ENCODE measurements around the gene TRIM54.
"Not testable (repeated sequence)": the region's sequence is repeated elsewhere in the genome, so short reads cannot be mapped to it uniquely, and the experiment has no call there.

The TRIM54 gene

DNA sequence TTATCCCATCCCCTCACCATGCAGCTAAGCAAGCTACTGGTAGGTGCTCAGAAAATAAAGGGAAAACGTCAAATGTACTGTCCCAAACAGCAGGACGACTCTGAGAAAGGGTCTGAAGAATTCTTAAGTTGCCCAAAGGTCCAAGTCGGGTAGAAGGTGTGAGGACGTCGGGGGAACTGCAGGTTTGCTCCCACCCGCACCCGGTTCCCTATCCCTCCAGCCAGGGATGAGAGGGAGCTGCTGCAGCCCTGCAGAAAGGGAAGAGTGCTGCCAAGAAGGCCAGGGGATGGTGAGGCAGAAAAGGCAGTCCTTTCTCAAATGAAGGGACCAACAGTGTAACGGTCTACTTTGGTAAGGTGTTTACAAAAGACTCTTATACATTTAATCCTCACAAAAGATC, 32.9 kb downstream of the TRIM54 start:
- DNase-seq, result no peak

DNA sequence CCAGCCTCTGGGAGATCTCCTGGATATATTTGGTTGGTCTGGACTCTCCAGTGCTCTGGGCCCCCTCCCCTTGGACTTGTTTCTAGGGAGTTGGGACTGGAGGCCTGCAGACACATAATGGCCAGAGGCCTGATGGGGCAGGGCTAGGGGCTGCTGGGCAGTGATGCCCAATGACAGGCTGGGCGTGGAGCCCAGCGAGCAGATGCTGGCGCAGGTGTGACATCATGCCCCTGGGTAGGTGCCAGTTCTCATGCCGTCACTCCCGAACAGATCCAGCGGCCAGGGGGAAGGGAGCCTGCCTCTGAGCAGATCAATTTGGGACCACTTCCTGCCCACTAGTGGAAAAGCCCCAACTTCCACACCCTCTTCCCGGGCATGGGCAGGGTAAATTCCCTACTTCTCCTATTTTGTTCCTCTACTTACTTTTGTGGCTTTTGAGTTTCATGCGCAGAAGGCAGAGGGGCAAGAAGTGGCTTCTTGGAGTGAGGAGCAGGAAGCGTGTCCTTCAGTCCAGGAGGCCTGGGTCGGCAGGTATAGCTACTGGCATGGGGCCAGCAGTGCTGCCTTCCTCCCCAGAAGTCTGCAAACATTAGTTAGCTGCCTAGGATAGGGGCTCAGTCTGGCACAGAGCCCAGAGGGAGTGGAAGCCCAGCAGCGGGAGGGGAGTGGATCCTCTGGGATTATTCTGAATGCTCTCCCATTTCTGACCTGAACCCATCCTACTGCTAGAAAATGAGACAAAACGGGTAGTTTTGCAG, 34.6 kb downstream of the TRIM54 start:
- DNase-seq, result no peak

DNA sequence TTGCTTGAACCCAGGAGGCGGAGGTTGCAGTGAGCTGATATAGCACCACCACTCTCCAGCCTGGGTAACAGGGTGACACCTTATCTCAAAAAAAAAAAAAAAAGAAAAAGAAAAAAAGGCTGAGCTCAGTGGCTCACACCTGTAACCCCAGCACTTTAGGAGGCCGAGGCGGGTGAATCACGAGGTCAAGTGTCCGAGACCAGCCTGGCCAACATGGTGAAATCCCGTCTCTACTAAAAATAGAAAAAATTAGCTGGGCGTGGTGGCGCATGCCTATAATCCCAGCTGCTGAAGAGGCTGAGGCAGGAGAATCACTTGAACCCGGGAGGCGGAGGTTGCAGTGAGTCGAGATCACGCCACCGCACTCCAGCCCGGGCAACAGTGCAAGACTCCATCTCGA, 37.6 kb downstream of the TRIM54 start:
- DNase-seq, result not testable (repeated sequence)

DNA sequence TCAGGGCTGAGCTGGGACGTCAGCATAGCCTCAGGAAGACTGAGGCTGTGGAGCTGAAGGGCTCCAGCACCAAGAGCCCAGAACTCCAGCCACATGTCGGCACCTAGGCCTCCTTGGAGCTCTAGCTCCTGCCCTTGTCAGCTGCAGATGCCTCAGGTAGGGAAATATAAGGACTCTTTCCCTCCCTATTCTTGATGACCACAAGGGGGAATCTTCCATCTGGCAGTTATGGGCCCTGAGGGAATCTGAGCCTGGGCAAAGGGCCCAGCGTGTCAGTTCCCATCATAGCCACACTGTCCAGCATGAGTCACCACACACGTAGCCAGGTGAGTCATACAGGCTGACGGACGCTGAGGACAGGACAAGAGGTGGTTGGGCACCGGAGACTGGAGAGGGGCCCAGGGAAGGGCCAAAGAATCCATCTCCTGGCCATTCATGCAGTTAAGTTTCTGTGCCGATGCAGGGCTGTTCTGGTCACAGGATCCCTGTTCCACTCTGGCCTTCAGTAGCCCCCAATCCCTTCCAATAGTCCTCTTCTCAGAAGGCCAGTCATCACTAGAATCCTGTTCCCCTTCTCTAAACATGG, 38.8 kb downstream of the TRIM54 start:
- DNase-seq, result no peak

DNA sequence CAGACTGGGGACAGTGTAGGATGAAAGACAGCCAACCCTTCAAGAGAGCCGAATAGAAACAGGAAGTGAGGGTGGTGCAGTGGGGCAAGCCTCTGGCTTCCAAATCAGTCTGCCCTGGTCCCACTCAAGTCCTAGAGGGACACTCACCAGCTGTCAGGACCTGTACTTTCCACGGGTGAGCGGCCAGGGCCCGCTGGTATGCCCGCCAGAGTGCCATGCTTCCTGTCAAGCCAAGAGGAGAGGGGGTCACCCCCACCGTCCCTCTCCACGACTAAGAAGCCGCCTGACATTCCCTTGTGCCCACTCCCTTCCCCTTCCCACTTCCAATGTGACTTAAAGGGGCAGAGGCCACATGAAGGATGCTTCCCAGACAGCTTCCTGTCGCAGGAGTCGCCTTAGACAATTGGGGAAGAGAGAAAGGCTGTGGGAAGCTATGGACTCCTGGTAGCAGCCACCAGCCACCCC, 40.1 kb downstream of the TRIM54 start:
- no peak for DNase-seq

DNA sequence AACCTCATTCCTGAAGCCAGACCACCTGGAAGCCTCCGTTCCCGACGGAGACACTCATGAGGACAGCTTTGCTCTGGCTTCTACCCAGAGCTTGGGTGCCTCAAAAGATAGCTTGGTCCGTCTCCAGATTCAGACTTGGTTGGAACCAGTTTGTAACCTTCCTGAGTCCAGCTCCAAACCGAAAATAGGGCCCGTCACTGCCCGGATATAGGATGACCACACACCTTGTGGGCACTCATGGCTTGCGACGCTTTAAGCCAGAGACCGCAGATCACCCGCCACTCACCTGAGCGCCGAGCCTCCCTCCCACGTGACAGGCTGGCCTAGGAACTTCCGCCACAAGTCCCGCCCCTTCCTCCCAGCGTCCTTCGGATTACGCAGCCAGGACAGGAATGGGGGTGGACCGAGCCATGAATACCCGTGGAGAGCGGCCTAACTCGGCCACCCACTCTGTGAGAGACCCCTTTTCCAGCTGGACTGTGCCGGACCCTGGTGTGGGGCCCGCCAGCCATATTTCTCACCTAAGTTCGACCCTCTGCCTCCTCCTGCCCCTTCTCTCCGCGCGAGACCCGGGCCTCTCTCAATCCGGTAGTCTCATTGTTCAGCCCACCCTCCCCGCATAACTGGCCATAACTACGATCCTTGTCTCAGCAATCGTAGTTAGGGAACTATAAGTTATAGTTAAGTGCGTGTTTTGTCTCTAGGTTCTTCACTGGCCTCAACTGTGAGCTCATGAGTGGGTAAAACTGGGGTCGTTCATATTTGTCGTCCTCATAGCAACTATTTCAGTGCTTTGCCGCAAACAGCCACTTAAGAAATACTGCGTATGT, 40.8 kb downstream of the TRIM54 start, which contains the start of gene MPV17:
Gene MPV17 (minus strand): TSS at position 332 of the 830 bp plus-strand sequence. CDS start 580 bp downstream, outside the sequence.
- DNase-seq, result peak; percentile 45

DNA sequence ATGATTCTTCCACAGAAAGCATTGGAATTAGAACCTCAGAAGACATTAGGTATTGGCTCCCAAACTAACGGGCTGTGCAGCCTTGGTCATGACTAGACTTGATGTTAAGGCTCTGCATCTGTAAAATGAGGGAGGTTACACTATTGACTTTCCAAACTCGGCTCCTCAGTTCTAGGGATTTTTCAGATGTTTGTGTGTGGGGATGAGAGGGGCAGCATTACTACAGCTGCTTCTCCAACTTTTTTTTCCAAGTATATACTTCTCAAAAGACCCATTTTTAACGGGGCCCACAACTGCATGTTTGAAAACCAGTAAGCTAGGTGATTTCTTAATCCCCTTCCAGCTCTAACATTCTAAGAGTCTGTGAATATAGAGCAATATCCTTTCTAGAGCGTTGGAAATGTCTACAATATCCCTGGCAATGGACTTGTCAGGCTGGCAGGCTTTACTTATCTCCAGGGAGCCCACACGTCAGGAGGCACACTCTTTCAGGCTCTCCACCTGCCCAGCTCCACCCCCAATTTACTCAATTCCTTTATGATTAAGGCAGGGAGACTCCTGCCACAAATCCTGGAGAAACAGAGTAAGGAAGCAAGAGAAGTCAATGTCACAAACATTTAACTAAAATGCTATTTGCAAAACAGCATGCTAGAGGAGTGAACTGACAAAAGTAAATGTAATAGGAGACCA, 41.5 kb downstream of the TRIM54 start:
- no peak for DNase-seq

DNA sequence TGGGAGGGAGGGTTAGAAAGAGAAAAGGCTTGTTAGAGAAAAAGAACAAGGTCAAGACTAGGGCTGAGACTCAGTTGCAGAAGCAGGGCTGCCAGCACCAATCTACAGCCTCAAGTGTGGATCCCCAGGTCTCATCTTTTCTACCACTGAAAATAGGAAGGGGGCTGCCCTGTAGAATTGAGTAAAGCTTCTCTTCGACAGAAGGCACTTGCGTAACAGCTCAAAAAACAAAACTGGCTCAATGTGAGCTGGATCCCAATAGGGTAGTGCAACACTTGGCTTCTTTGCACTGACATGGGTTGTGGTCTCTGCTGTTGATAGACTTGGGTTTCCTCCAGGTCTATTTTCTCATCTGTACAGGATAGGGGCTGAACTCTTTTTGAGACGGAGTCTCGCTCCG, 42.5 kb downstream of the TRIM54 start:
- no peak for DNase-seq

DNA sequence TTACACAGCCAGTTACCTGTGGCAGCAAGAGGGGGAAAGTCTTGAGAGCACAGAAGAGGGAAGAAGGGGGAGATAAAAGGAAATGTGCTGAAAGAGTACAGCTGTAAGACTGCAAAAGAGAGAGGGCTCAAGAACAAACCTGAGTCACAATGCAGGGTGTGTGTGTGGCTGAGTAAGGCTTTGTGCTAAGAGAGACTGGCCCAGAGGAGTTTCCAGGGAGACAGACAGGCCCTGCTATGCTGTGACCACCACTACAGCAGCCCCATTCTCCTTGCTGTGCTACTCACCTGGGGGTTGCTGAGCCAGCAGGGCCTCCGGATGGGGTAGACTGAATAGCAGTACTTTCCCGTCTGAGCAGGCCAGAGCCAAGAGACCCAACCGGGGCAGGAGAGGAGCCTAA, 53.1 kb downstream of the TRIM54 start:
- DNase-seq, result no peak

DNA sequence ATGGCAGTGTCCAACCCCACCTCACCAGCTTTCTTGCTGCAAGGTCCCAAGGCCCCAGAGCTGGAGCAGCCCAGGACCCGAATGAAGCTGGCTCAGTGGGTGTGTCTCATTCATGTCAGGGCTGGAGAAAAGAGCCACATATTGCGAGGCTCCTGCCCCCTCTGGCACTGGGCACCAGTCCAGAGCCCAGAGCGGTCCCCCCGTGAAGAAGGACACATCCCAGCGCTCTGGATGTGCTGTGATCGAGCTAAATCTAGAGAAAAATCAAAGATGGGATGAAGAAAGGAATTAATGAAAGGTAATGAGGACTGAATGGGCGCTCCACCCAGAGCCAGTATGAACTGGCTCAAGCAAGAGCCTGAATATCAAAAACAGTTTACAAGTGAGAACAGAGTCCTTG, 53.9 kb downstream of the TRIM54 start:
- DNase-seq, result no peak

DNA sequence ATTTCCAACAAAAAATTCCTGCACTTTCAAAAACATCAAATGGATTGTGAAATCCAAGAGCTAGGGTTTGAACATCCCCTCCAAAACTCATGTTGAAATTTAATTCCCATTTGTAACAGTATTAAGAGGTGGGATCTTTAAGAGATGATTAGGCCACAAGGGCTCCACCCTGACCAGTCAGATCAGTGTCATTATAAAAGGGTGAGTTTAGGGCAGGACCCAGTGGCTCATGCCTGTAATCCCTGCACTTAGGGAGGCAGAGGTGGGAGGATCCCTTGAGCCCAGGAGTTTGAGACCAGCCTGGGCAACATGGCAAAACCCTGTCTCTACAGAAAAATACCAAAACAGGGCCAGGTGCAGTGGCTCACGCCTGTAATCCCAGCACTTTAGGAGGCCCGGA, 65.4 kb downstream of the TRIM54 start:
- no peak for DNase-seq

DNA sequence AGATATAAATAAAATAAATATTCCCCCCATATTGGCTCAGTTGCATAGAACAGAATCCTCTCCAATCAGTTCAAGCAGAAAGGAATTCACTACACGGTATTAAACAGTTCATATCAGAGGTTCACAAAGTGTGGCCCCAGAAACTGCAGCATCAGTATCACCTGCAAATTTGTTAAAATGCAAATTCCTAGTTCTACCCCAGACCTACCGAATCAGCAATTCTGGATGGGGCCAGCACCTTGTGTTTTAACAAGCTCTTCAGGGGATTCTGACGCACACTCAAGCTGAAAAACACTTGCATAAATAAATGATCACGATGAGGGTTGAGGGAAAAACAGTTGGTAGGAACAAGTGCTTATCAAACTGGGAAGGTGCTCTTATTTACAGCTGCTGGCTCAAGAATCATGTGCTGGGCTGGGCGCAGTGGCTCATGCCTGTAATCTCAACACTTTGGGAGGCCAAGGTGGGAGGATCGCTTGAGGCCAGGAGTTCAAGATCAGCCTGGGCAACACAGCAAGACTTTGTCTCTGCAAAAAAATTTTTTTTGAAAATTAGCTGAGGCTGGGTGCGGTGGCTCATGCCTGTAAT, 68.0 kb downstream of the TRIM54 start:
- no peak for DNase-seq

DNA sequence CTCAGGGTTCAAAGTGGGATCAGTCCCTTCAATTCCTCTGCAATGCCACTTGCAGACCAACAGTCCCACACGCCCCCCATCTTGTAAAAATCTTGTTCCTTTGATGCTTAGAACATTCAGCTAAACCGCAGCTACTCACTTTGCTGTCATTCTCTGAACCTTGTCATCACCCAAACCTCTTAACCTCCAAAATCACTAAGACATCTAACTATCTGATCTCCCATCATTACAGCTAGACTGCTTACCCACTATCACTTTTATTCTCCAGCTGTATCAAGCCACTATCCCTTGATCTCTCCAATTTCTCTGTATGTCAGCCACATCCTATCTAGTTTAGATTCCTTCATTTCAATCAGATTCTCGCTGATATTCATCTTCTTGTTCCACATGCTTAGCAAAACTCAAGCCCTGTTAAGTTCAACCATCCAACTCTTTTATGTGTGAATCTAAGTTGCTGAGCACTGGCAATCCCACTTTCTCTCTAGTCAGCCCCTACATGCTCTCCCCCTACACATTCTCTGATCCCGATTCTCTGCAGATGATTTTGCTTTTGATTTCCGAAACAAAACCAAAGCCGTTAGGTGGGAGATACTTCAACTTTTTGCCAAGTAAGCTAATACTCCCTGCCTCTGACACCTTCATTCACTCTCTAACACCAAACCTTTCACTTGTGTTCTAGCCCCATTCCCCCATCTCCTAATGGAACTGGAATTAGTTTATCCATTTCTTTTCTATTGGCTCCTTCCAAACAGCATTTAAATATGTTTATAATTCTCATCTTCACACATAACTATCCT, 69.8 kb downstream of the TRIM54 start:
- DNase-seq, result no peak

DNA sequence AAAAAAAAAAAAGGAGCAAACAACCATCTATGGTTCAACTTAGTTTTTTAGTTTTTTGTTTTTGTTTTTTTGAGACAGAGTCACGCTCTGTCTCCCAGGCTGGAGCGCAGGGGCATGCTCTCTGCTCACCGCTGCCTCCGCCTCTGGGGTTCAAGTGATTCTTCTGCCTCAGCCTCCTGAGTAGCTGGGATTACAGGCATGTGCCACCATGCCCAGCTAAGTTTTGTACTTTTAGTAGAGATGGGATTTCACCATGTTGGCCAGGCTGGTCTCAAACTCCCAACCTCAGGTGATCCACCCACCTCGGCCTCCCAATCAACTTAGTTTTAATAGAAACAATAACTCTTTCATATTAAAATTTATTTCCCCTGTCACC, 71.1 kb downstream of the TRIM54 start:
- DNase-seq, result not testable (repeated sequence)

DNA sequence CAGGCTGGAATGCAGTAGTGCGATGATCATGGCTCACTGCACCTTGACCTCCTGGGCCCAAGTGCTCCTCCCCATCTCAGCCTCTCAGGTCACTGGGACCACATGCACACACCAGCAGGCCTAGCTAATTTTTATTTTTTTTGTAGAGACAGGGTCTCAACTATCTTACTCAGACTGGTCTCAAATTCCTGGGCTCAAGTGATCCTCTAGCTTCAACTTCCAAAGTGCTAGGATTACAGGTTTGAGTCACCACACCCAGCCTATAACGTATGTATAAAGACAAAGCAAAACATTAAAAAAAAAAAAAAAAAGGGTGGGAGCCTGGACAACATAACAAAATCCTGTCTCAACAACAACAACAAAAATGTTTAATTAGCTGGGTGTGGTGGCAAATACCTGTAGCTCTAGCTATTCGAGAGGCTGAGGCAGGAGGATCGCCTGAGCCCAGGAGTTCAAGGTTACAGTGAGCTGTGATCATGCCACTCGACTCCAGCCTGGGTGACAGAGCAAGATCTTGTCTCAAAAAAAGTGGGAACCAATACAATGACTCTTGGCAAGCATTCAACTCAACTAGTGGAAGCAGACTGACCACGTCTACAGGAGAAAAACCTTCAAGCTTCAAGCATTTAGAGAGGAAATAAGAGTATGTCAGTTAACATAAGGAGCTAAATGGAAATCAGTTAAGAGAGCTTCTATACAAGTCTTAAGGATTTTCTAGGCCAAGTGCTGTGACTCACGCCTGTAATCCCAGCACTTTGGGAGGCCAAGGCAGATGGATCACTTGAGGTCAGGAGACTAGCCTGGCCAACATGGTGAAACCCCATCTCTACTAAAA, 71.8 kb downstream of the TRIM54 start:
- DNase-seq, result no peak

DNA sequence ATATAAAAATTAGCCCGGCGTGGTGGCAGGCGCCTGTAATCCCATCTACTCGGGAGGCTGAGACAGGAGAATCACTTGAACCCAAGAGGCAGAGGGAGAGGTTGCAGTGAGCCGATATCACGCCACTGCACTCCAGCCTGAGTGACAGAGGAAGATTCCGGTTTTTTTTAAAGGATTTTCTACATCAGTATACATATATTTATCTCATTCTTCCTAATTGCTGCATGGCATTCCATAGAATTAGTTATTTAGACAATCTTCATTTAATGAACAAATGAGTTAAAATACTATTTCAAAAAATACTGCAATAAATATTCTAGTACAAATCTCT, 72.3 kb downstream of the TRIM54 start:
- no peak for DNase-seq

DNA sequence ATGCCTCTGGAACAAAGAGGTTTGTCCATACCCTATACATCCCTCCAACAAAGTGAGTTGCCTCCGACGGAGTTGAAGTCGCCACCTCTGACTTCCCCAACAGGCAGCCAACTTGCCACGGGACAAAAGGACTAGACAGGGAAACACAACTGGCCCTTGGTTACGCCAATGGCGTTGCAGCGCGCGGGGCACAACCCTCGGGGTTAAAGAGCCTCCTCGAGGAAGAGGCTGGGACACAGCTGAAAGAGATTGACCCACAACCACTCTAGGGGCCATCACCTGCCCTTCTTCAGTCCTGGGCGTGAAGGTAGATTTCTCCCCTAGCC, 73.8 kb downstream of the TRIM54 start:
- DNase-seq, result peak; percentile 38

DNA sequence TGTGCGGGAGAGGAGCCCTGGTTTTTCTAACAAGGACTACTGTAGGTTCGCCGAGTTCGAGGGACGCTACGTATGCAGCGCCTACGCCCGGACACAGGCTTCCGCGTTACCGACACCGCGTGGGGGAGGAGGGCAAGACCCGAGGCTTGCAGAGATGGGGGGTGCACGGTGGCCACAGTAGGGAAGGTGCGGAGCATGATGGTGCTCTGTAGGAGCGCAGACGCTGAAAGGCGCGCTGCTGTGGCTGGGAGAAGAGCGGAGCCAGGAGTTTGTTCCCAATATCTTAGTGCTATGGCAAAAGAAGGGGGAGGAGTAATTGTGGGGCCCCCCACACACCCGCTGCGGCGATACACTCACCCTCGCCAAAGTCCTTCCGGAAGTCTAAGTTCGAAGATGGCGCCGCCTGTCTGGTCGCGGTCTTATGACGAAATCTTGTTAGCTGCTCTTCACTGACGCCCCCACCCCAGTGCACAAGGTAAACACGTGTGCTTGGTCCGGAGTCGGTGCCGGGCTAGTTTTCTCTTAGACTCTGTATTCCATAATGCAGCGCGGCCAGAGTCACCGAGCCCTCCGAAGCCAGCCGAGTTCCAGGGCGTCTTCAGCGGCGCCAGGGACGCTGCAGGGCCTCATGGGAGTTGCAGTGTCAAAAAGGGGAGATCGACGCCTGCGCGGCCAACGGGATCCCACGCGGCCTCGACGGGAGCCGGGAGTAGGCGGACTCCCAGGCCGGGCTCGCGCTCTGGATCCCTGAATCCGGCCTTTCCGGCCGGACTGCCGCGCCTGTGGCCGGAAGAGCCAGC, 74.4 kb downstream of the TRIM54 start, which contains the start of gene GTF3C2:
Gene GTF3C2 (minus strand): TSS at position 383 of the 800 bp plus-strand sequence. CDS start 13,210 bp downstream, outside the sequence.
- peak; percentile 70 for DNase-seq
